Natural killer cell (primary cell): ENCODE data around the gene OSBPL10. TPM values are rescaled to one million over a fixed set of nuclear protein-coding genes. Genes with fewer than 3 reads are reported as not detected.

Source experiments
- ATAC-seq, 3 donors: fragments of 150-1000 bp in 2 of 3; fragments of 200-7000 bp in 1 of 3; cut with Tn5 transposase; 1 replicate in 1 of 3; 2 replicates in 2 of 3; pipeline ENCODE4 v1.10.0; 2021; ENCODE audit warnings: mild to moderate bottlenecking in 2 of 3, moderate library complexity in 2 of 3
- DNase-seq, 2 donors: peaks; one replicate each; pipeline versions ENCODE4 v3.0.0 to v3.0.0-alpha.2; 2013 to 2021; ENCODE audit warnings: mixed read lengths in 1 of 2
- H3K27ac ChIP-seq: one replicate; pipeline ENCODE4 v1.5.1; 2013; ENCODE audit warnings: mild to moderate bottlenecking, low read length
- H3K27me3 ChIP-seq: one replicate; pipeline ENCODE4 v1.6.1; 2013; ENCODE audit warnings: low read length; ENCODE audit not compliant: control insufficient read depth, insufficient read depth
- H3K36me3 ChIP-seq: one replicate; pipeline ENCODE4 v1.6.1; 2013; ENCODE audit warnings: low read length; ENCODE audit not compliant: control insufficient read depth, insufficient read depth
- H3K4me1 ChIP-seq: one replicate; pipeline ENCODE4 v1.6.1; 2013; ENCODE audit warnings: low read length; ENCODE audit not compliant: control insufficient read depth, insufficient read depth
- H3K4me3 ChIP-seq: one replicate; pipeline ENCODE4 v1.5.1; 2013; ENCODE audit warnings: low read length
- H3K9me3 ChIP-seq: one replicate; pipeline ENCODE4 v1.6.1; 2013; ENCODE audit warnings: low read length; ENCODE audit not compliant: control insufficient read depth, insufficient read depth
- H3K27ac Mint-ChIP-seq, 2 donors: one replicate each; pipeline ENCODE4 v1.8.0; 2022; ENCODE audit warnings: mild to moderate bottlenecking in 2 of 2, mixed read lengths in 2 of 2, moderate library complexity in 1 of 2
- H3K27me3 Mint-ChIP-seq, 2 donors: one replicate each; pipeline ENCODE4 v1.8.0; 2022; ENCODE audit warnings: low read depth in 2 of 2, mixed read lengths in 2 of 2
- H3K36me3 Mint-ChIP-seq: one replicate; pipeline ENCODE4 v1.8.0; 2022; ENCODE audit warnings: mixed read lengths
- H3K4me1 Mint-ChIP-seq, 2 donors: one replicate each; pipeline ENCODE4 v1.8.0; 2022; ENCODE audit warnings: mixed read lengths in 2 of 2
- H3K4me3 Mint-ChIP-seq: one replicate; pipeline ENCODE4 v1.8.0; 2022; ENCODE audit warnings: mild to moderate bottlenecking, moderate library complexity, mixed read lengths
- H3K9me3 Mint-ChIP-seq, 2 donors: one replicate each; pipeline ENCODE4 v1.8.0; 2022; ENCODE audit warnings: mixed read lengths in 2 of 2
- WGBS: methylation state at CpG from one replicate; pipeline ENCODE4 v1.1.7; 2013; ENCODE audit warnings: missing lambda C conversion rate; ENCODE audit not compliant: insufficient coverage; 5-methylcytosine and 5-hydroxymethylcytosine counted together
- intact Hi-C: fragments of 100-400 bp; cut with micrococcal nuclease; formaldehyde crosslinking; loops from one replicate; pipeline ENCODE4 v1.14.2; 2022
- total RNA-seq, 4 donors: library from RNA; stranded (reverse); fragments of 120-200 nt in 1 of 4; gene quantifications; one replicate each; pipeline versions ENCODE4 v1.2.3 to v1.2.4, GENCODE V29; 2013 to 2022
- TF ChIP-seq, protein P1 (sequence below): fragments of 200-600 bp; IDR thresholded peaks from one replicate; pipeline ENCODE4 v1.8.0; 2022; ENCODE audit warnings: antibody characterized with exemption

OSBPL10 gene
- total RNA-seq, 3 donors from 2014 or later (not counting 1 experiment from before 2014, with no cell fraction given): 1.00 to 3.6 (median 1.6) TPM

DNA sequence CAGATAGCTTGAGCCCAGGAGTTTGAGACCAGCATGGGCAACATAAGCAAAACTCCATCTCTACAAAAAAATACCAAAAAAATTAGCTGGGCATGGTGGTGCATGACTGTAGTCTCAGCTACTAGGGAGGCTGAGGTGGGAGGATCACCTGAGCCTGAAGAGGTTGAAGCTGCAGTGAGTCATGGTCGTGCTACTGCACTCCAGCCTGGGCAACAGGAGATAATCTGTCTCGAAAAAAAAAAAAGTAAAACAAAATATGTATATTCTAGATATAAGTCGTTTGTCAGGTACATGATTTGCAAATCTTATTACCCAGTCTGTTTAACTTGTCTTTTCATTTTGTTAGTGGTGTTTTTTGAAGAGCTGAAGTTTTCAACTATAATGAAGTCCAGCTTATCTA, 40.7 kb upstream of the OSBPL10 start:
- Mint-ChIP-seq H3K9me3 (no peaks in the 10 kb centered on the region), H3K4me1 (no peaks in the 10 kb centered on the region), H3K4me3 (no peak overlapping the region), H3K36me3 (no peaks in the 10 kb centered on the region), H3K27ac (no peak overlapping the region), H3K27me3 (peaks cover 0 to 5% of the 10 kb centered on the region in 2 donors)
- Histone ChIP-seq H3K27me3 (no peaks in the 10 kb centered on the region), H3K4me3 (no peak overlapping the region), H3K36me3 (no peaks in the 10 kb centered on the region), H3K27ac (no peak overlapping the region), H3K9me3 (no peaks in the 10 kb centered on the region), H3K4me1 (no peaks in the 10 kb centered on the region)
- intact Hi-C loops: no loop called here
- WGBS: 83% methylated on average over 1 of the region's 3 CpGs
- TF ChIP-seq, protein P1, sequence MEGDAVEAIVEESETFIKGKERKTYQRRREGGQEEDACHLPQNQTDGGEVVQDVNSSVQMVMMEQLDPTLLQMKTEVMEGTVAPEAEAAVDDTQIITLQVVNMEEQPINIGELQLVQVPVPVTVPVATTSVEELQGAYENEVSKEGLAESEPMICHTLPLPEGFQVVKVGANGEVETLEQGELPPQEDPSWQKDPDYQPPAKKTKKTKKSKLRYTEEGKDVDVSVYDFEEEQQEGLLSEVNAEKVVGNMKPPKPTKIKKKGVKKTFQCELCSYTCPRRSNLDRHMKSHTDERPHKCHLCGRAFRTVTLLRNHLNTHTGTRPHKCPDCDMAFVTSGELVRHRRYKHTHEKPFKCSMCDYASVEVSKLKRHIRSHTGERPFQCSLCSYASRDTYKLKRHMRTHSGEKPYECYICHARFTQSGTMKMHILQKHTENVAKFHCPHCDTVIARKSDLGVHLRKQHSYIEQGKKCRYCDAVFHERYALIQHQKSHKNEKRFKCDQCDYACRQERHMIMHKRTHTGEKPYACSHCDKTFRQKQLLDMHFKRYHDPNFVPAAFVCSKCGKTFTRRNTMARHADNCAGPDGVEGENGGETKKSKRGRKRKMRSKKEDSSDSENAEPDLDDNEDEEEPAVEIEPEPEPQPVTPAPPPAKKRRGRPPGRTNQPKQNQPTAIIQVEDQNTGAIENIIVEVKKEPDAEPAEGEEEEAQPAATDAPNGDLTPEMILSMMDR: no peak
- DNase-seq (no peak), ATAC-seq (no peak)

DNA sequence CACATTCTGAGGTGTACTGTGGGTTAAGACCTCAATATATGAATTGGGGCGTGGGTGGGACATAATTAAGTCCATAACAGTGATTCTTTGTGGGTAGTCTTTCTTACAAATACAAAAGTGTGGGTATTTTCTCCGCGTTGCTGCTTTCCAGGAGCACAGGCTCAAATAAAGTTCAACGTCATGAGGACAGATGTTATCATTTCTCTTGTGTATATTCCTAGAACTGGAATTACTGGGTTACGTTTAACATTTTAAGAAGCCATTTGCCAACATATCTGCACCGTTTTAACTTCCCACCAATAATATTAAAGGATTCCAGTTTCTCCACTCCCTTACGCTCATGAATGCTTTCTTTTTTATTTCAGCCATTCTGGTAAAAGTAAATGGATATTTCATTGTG, 40.1 kb upstream of the OSBPL10 start:
- TF ChIP-seq, protein P1: no peak
- ATAC-seq (no peak), DNase-seq (no peak)
- intact Hi-C loops: no loop called here
- 85% methylated on average over 5 of the region's 7 CpGs for WGBS
- peaks cover 0 to 2% of the 10 kb centered on the region in 2 donors for H3K27me3 Mint-ChIP-seq
- H3K9me3 Mint-ChIP-seq: no peaks in the 10 kb centered on the region
- Histone ChIP-seq H3K9me3 (no peaks in the 10 kb centered on the region), H3K27me3 (no peaks in the 10 kb centered on the region), H3K36me3 (no peaks in the 10 kb centered on the region), H3K4me1 (no peaks in the 10 kb centered on the region), H3K27ac (no peak overlapping the region), H3K4me3 (no peak overlapping the region)
- no peak overlapping the region for H3K27ac Mint-ChIP-seq
- no peaks in the 10 kb centered on the region for H3K4me1 Mint-ChIP-seq
- H3K36me3 Mint-ChIP-seq: no peaks in the 10 kb centered on the region
- no peak overlapping the region for H3K4me3 Mint-ChIP-seq

DNA sequence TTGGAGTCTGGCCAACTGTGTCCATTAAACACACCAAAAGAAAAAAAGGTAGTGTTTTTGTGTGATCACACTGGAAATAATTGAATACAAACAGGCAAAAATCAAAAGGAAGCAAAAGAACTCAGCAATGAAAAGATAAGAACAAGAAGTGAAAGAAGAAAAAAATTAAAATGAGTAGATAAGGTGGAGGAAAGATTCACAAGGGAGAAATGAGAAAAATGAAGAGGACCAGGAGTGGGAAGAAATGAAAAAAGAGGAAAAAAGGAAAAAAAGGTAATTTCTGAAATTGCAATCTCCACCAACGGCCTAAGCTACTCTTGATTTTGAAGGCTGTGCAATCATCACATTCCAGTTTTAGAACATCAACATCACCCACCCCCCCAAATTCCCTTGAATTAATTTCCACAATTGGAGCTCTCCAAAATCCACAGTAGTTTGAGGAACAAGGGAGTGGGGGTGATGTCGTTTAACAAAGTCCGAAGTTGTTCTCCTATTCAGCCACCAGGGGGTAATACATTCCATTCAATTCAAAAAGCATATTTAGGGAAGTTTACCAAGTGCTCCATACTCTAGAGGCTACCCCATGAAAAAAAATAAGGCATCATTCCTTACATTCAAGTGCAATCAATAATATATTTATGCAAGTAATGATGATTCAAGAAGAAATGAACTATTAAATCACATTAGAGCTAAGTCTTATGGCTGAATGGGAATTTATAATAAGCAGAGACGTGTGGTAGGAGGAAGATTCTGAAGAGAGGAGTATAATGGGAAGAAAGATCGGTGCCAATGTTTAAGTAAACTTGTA, 37.9 kb upstream of the OSBPL10 start:
- no peaks in the 10 kb centered on the region for H3K36me3 Mint-ChIP-seq
- TF ChIP-seq, protein P1: peak; percentile 74
- DNase-seq: peak in 1 of 2 donors; percentile 64
- intact Hi-C loops: loop anchor here (10.0 kb wide), 1 partner anchor 326 kb away; no protein-coding TSS in a partner anchor
- ATAC-seq: peak in 1 of 3 donors; percentile 52
- Histone ChIP-seq H3K27ac (no peak overlapping the region), H3K27me3 (no peaks in the 10 kb centered on the region), H3K4me1 (no peaks in the 10 kb centered on the region), H3K36me3 (no peaks in the 10 kb centered on the region), H3K9me3 (no peaks in the 10 kb centered on the region), H3K4me3 (no peak overlapping the region)
- peaks cover 0 to 2% of the 10 kb centered on the region in 2 donors for H3K27me3 Mint-ChIP-seq
- WGBS: 84% methylated on average over 2 of the region's 5 CpGs
- H3K9me3 Mint-ChIP-seq: no peaks in the 10 kb centered on the region
- no peaks in the 10 kb centered on the region for H3K4me1 Mint-ChIP-seq
- no peak overlapping the region for H3K27ac Mint-ChIP-seq
- no peak overlapping the region for H3K4me3 Mint-ChIP-seq
